Measurements from ENCODE around the gene PLEKHG3.

The PLEKHG3 gene

GRCh38 chr14:64728856-64729255, 24.6 kb downstream of the PLEKHG3 start:
- DNase-seq, result no peak

- DNase-seq, result no peak
These were observed 25.3 kb downstream of the PLEKHG3 start for GRCh38 chr14:64729386-64730060.

- no peak for DNase-seq
These were observed 25.8 kb downstream of the PLEKHG3 start for GRCh38 chr14:64730061-64730440.

- DNase-seq, result no peak
These were observed 26.5 kb downstream of the PLEKHG3 start for GRCh38 chr14:64730681-64731080.

- no peak for DNase-seq
These were observed 26.9 kb downstream of the PLEKHG3 start for GRCh38 chr14:64731141-64731581.

- no peak for DNase-seq
These were observed 27.8 kb downstream of the PLEKHG3 start for GRCh38 chr14:64732066-64732465.

GRCh38 chr14:64732536-64733120, 28.4 kb downstream of the PLEKHG3 start:
- DNase-seq, result no peak

GRCh38 chr14:64733321-64733720, 29.1 kb downstream of the PLEKHG3 start:
- DNase-seq, result no peak

- DNase-seq, result no peak
These were observed 29.7 kb downstream of the PLEKHG3 start for GRCh38 chr14:64733899-64734298.

GRCh38 chr14:64734990-64735389, 30.8 kb downstream of the PLEKHG3 start:
- DNase-seq, result peak; percentile 34

- peak; percentile 89 for DNase-seq
These were observed 32.3 kb downstream of the PLEKHG3 start for GRCh38 chr14:64736271-64737169.

- DNase-seq, result no peak
These were observed 33.4 kb downstream of the PLEKHG3 start for GRCh38 chr14:64737391-64738280.

GRCh38 chr14:64738281-64738804, 34.1 kb downstream of the PLEKHG3 start:
- no peak for DNase-seq

GRCh38 chr14:64741200-64741599, 37.0 kb downstream of the PLEKHG3 start:
- DNase-seq, result no peak

- DNase-seq, result no peak
These were observed 37.7 kb downstream of the PLEKHG3 start for GRCh38 chr14:64741961-64742360.

GRCh38 chr14:64743061-64743460, 38.8 kb downstream of the PLEKHG3 start:
- no peak for DNase-seq

GRCh38 chr14:64745511-64746091, 41.4 kb downstream of the PLEKHG3 start:
- no peak for DNase-seq

- no peak for DNase-seq
These were observed 42.4 kb downstream of the PLEKHG3 start for GRCh38 chr14:64746298-64747250.

GRCh38 chr14:64747327-64747726, 43.1 kb downstream of the PLEKHG3 start:
- no peak for DNase-seq

- no peak for DNase-seq
These were observed 44.3 kb downstream of the PLEKHG3 start for GRCh38 chr14:64748521-64748920.

All from NCI-H69 (cell line).